A549 (cell line): ENCODE data around the gene SAMMSON. TPM values are rescaled to one million over a fixed set of nuclear protein-coding genes. Genes with fewer than 3 reads are reported as not detected.

ENCODE experiments used
- ATAC-seq, 2 experiments: fragments of 200-7000 bp in 1 of 2; fragments of >200 bp in 1 of 2; cut with Nextera tagmentation in 1 of 2; cut with Tn5 transposase in 1 of 2; 3 replicates each; pipeline versions ENCODE4 v1.8.0 to v1.9.1; 2018 to 2020; ENCODE audit warnings: mild to moderate bottlenecking in 1 of 2, moderate library complexity in 1 of 2
- CTCF ChIA-PET: fragments of 300-600 bp; sonication (Branson Sonifier 250); formaldehyde crosslinking; extraction: SDS; loops from one replicate; lab custom pipeline; 2021; ENCODE audit warnings: antibody characterized with exemption, inconsistent platforms; lab: Yijun Ruan, JAX
- POLR2A ChIA-PET: fragments of 350-600 bp; formaldehyde crosslinking; extraction: SDS; loops from one replicate; lab custom pipeline; 2021; ENCODE audit warnings: antibody characterized with exemption, inconsistent platforms; lab: Yijun Ruan, JAX
- DNase-seq, 2 experiments: peaks; one replicate each; pipeline versions ENCODE4 v3.0.0 to v3.0.0-alpha.2; 2011 to 2016; ENCODE audit warnings: low read depth in 1 of 2, low spot score in 1 of 2
- FAIRE-seq: peaks from 2 replicates; lab custom pipeline; 2011; peaks lifted over from hg19 to GRCh38; lab: Jason Lieb, UNC
- H3K27ac ChIP-seq, 2 experiments: fragments of >200 bp; sonication (Bioruptor Twin); formaldehyde crosslinking; 3 replicates each; pipeline ENCODE4 v1.5.1; 2016 to 2017
- H3K4me1 ChIP-seq: fragments of >200 bp; sonication (Bioruptor Twin); formaldehyde crosslinking; 3 replicates; pipeline ENCODE4 v1.6.1; 2016
- H3K4me2 ChIP-seq: fragments of >200 bp; sonication (Bioruptor Twin); formaldehyde crosslinking; 3 replicates; pipeline ENCODE4 v1.6.1; 2016
- H3K4me3 ChIP-seq: fragments of >200 bp; sonication (Bioruptor Twin); formaldehyde crosslinking; 3 replicates; pipeline ENCODE4 v1.5.1; 2016
- H3K9me3 ChIP-seq: fragments of >200 bp; sonication (Bioruptor Twin); formaldehyde crosslinking; 3 replicates; pipeline ENCODE4 v1.6.1; 2016
- BCL3 ChIP-seq: fragments of >200 bp; sonication (Bioruptor Twin); formaldehyde crosslinking; IDR thresholded peaks from 3 replicates; pipeline ENCODE4 v1.6.1; 2016
- CEBPB ChIP-seq, 2 experiments: fragments of >200 bp in 1 of 2; sonication (Bioruptor Twin) in 1 of 2; formaldehyde crosslinking in 1 of 2; IDR thresholded peaks; 2 replicates each; pipeline ENCODE4 v1.6.1; 2012 to 2016
- CHD2 ChIP-seq: fragments of 150-350 bp; IDR thresholded peaks from 2 replicates; pipeline ENCODE4 v1.6.1; 2014; ENCODE audit warnings: low read length; ENCODE audit not compliant: partially characterized antibody
- CHD4 ChIP-seq: fragments of 200-600 bp; sonication (generic); IDR thresholded peaks from 2 replicates; pipeline ENCODE4 v1.6.1; 2016; ENCODE audit warnings: antibody characterized with exemption, mild to moderate bottlenecking, borderline replicate concordance
- CTCF ChIP-seq: fragments of >200 bp; sonication (Bioruptor Twin); formaldehyde crosslinking; IDR thresholded peaks from 3 replicates; pipeline ENCODE4 v1.5.1; 2016
- EHF ChIP-seq: fragments of 250-450 bp; sonication (Bioruptor Pico); IDR thresholded peaks from 2 replicates; pipeline ENCODE4 v1.5.0; 2020; ENCODE audit warnings: mild to moderate bottlenecking
- EP300 ChIP-seq, 2 experiments: fragments of >200 bp; sonication (Bioruptor Twin); formaldehyde crosslinking; IDR thresholded peaks; 2 replicates in 1 of 2; 3 replicates in 1 of 2; pipeline ENCODE4 v1.6.1; 2016 to 2017
- HDAC2 ChIP-seq: fragments of 200-600 bp; sonication (generic); IDR thresholded peaks from 2 replicates; pipeline ENCODE4 v1.6.1; 2016
- HOXB5 ChIP-seq: fragments of 250-450 bp; sonication (Bioruptor Pico); IDR thresholded peaks from 2 replicates; pipeline ENCODE4 v1.5.0; 2020; ENCODE audit warnings: mild to moderate bottlenecking, moderate library complexity
- JUN ChIP-seq, 2 experiments: fragments of >200 bp; sonication (Bioruptor Twin); formaldehyde crosslinking; IDR thresholded peaks; 2 replicates in 1 of 2; 3 replicates in 1 of 2; pipeline ENCODE4 v1.6.1; 2016 to 2017
- KDM1A ChIP-seq: fragments of 200-600 bp; sonication (generic); IDR thresholded peaks from 2 replicates; pipeline ENCODE4 v1.6.1; 2016; ENCODE audit warnings: low read depth, mild to moderate bottlenecking
- MAFK ChIP-seq: fragments of 450-650 bp; IDR thresholded peaks from 2 replicates; pipeline ENCODE4 v1.6.1; 2014; ENCODE audit not compliant: partially characterized antibody
- MAX ChIP-seq: IDR thresholded peaks from 2 replicates; pipeline ENCODE4 v1.6.1; 2012
- MAZ ChIP-seq: fragments of 150-350 bp; IDR thresholded peaks from 2 replicates; pipeline ENCODE4 v1.6.1; 2014; ENCODE audit warnings: antibody characterized with exemption, low read depth, low read length, borderline replicate concordance
- MYC ChIP-seq: IDR thresholded peaks from 2 replicates; pipeline ENCODE4 v1.6.1; 2012; ENCODE audit warnings: mild to moderate bottlenecking, inconsistent platforms, low read length, improper control_type of control experiment, borderline replicate concordance
- NR3C1 ChIP-seq: fragments of >200 bp; sonication (Bioruptor Twin); formaldehyde crosslinking; IDR thresholded peaks from 3 replicates; pipeline ENCODE4 v1.6.1; 2017
- PBX3 ChIP-seq: IDR thresholded peaks from 2 replicates; pipeline ENCODE4 v1.6.1; 2012
- RAD21 ChIP-seq, 2 experiments: fragments of >200 bp in 1 of 2; sonication (Bioruptor Twin) in 1 of 2; formaldehyde crosslinking in 1 of 2; IDR thresholded peaks in 1 of 2; conservative IDR thresholded peaks in 1 of 2; 2 replicates in 1 of 2; 3 replicates in 1 of 2; pipeline ENCODE4 v1.6.1; 2012 to 2018; ENCODE audit warnings: inconsistent platforms in 1 of 2
- RARB ChIP-seq: fragments of 250-450 bp; sonication (Bioruptor Pico); IDR thresholded peaks from 2 replicates; pipeline ENCODE4 v1.8.0; 2021; ENCODE audit warnings: mild to moderate bottlenecking, moderate library complexity
- REST ChIP-seq: fragments of 200-600 bp; sonication (generic); IDR thresholded peaks from 2 replicates; pipeline ENCODE4 v1.6.1; 2016; ENCODE audit warnings: antibody characterized with exemption, mild to moderate bottlenecking, moderate library complexity
- TFCP2L1 ChIP-seq: fragments of 250-450 bp; sonication (Bioruptor Pico); IDR thresholded peaks from 2 replicates; pipeline ENCODE4 v1.5.0; 2021; ENCODE audit warnings: mild to moderate bottlenecking
- TP53 ChIP-seq: fragments of 250-450 bp; sonication (Bioruptor Pico); IDR thresholded peaks from 2 replicates; pipeline ENCODE4 v1.5.0; 2021; ENCODE audit warnings: mild to moderate bottlenecking, moderate library complexity
- USF2 ChIP-seq: fragments of 450-650 bp; IDR thresholded peaks from 2 replicates; pipeline ENCODE4 v1.6.1; 2014; ENCODE audit warnings: antibody characterized with exemption
- ZNF302 ChIP-seq: fragments of 250-450 bp; sonication (Bioruptor Pico); IDR thresholded peaks from 2 replicates; pipeline ENCODE4 v1.9.0; 2021; ENCODE audit warnings: inconsistent platforms, mild to moderate bottlenecking, moderate library complexity
- WGBS: methylation state at CpG from one replicate; pipeline ENCODE4 v1.1.6; 2017; ENCODE audit errors: missing lambda C conversion rate; 5-methylcytosine and 5-hydroxymethylcytosine counted together
- polyA plus RNA-seq, 4 experiments: library from polyadenylated mRNA; depleted of rRNA in 3 of 4; stranded (reverse); fragments of >200 nt; fragmentation: RNase III in 1 of 4; extraction: RNeasy Plus Mini Kit Qiagen cat#74134 plus additional on column Dnase treatment in 1 of 4; gene quantifications; 2 replicates in 3 of 4; 3 replicates in 1 of 4; pipeline ENCODE4 v1.2.3, GENCODE V29; 2011 to 2017

The SAMMSON gene
- polyA plus RNA-seq, 2 of the 4 experiments (the other 2 are of a cell fraction): not detected

- WGBS: 87% methylated on average over 3 of the region's 3 CpGs
- H3K4me1 ChIP-seq: no peaks in the 10 kb centered on the region
- FAIRE-seq: no peak
- H3K27ac ChIP-seq: no peak overlapping the region
- no peak for ATAC-seq
- DNase-seq: no peak
- no peak overlapping the region for H3K4me2 ChIP-seq
- no peaks in the 10 kb centered on the region for H3K9me3 ChIP-seq
- H3K4me3 ChIP-seq: no peak overlapping the region
- CTCF ChIA-PET: interaction anchor here (1.5 to 1.8 kb wide), 3 partner anchors 18 to 264 kb away, joined by 4 read pairs; no protein-coding TSS in a partner anchor
- POLR2A ChIA-PET: no interaction called here
- no peak for TF ChIP-seq TP53
- TF ChIP-seq TFCP2L1 (CRISPR knock-in tag): no peak
- TF ChIP-seq MAZ: no peak
- TF ChIP-seq RAD21 (conservative IDR thresholded peaks at IDR 0.05 in 1 of 2, IDR thresholded peaks at IDR 0.05 in 1 of 2): no peak
- no peak for TF ChIP-seq MAFK
- no peak for TF ChIP-seq USF2
- no peak for TF ChIP-seq NR3C1
- no peak for TF ChIP-seq CHD2
- TF ChIP-seq MAX: no peak
- no peak for TF ChIP-seq HDAC2
- no peak for TF ChIP-seq HOXB5 (CRISPR knock-in tag)
- no peak for TF ChIP-seq PBX3
Measured at GRCh38 chr3:70094197-70094596, 94.7 kb downstream of the SAMMSON start.

- Histone ChIP-seq H3K9me3 (no peaks in the 10 kb centered on the region), H3K27ac (no peak overlapping the region), H3K4me1 (no peaks in the 10 kb centered on the region), H3K4me3 (no peak overlapping the region), H3K4me2 (no peak overlapping the region)
- DNase-seq (no peak), ATAC-seq (no peak), FAIRE-seq (no peak)
- TF ChIP-seq CEBPB (IDR thresholded peaks at IDR 0.05) (peak; percentile 51 to 60; a peak in 2 of 4 replicates), EHF (no peak), MYC (no peak)
- 92% methylated on average over 2 of the region's 2 CpGs for WGBS
- CTCF ChIA-PET: interaction anchor here (1.1 kb wide), 1 partner anchor 1487 kb away, joined by 3 read pairs; no protein-coding TSS in a partner anchor
- POLR2A ChIA-PET: no interaction called here
Measured at GRCh38 chr3:70095260-70095659, 95.7 kb downstream of the SAMMSON start.

- WGBS: 77% methylated on average over 5 of the region's 5 CpGs
- ATAC-seq: no peak
- POLR2A ChIA-PET: no interaction called here
- no peak for DNase-seq
- no peak overlapping the region for H3K4me2 ChIP-seq
- no peak overlapping the region for H3K27ac ChIP-seq
- no peaks in the 10 kb centered on the region for H3K9me3 ChIP-seq
- no peaks in the 10 kb centered on the region for H3K4me1 ChIP-seq
- CTCF ChIA-PET: interaction anchor here (0.8 to 1.5 kb wide), 5 partner anchors 10 to 1490 kb away, joined by 3 to 4 read pairs (median 3); no protein-coding TSS in a partner anchor
- FAIRE-seq: no peak
- H3K4me3 ChIP-seq: no peak overlapping the region
- no peak for TF ChIP-seq EP300 (IDR thresholded peaks at IDR 0.05)
- TF ChIP-seq MAFK: no peak
- no peak for TF ChIP-seq CTCF
- no peak for TF ChIP-seq HOXB5 (CRISPR knock-in tag)
- TF ChIP-seq REST: no peak
- TF ChIP-seq CHD4: no peak
- no peak for TF ChIP-seq JUN (IDR thresholded peaks at IDR 0.05)
- TF ChIP-seq BCL3: no peak
- TF ChIP-seq RARB (CRISPR knock-in tag): no peak
- TF ChIP-seq KDM1A: no peak
- no peak for TF ChIP-seq NR3C1
- no peak for TF ChIP-seq ZNF302 (CRISPR knock-in tag)
- TF ChIP-seq CHD2: no peak
- TF ChIP-seq MAX: no peak
Measured at GRCh38 chr3:70096376-70097066, 97.0 kb downstream of the SAMMSON start.
